ENCODE measurements around the gene GPD2.

GPD2 gene

GRCh38 chr2:156435718-156436496 lies at the start of gene GPD2:
Gene GPD2 (plus strand): TSS chr2:156436379. CDS start chr2:156476106, 39,727 bp downstream.
- peak; percentile 55 for DNase-seq (ENCODE audit: low read depth, low spot score)

GRCh38 chr2:156394033-156394741 lies 42.0 kb upstream of the GPD2 start:
- DNase-seq (ENCODE audit: low read depth, low spot score), result no peak

DNA sequence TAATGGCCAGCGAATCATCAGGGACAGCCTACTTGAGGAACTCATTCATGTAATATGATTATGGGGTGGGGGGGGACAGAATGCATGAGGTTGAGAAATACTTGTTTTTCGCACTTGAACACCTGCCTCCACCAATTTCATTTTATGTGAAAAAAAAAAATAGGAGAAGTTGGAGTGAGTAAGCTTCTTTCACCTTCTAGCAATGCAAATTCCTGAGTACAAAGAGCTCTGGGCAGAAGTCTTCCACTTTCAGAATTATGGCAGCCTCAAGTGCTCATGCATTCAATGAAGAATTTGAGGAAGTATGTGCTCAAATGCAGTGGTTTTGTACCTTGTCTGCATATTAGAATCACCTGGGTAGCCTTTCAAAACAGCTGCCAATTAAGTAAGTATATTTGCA lies 40.1 kb upstream of the GPD2 start:
- no peak for DNase-seq (ENCODE audit: low read depth, low spot score)

DNA sequence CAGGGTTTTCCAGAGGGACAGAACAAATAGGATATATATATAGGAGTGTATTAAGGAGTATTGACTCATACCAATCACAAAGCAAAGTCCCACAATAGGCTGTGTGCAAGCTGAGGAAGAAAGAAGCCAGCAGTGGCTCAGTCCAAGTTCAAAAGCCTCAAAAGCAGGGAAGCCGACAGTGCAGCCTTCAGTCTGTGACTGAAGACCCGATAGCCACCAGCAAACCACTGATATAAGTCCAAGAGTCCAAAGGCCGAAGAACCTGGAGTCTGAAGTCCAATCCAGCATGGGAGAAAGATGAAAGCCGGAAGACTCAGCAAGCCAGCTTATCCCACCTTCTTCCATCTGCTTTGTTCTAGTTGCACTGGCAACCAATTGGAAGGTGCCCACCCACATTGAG lies 39.0 kb upstream of the GPD2 start:
- no peak for DNase-seq (ENCODE audit: low read depth, low spot score)

DNA sequence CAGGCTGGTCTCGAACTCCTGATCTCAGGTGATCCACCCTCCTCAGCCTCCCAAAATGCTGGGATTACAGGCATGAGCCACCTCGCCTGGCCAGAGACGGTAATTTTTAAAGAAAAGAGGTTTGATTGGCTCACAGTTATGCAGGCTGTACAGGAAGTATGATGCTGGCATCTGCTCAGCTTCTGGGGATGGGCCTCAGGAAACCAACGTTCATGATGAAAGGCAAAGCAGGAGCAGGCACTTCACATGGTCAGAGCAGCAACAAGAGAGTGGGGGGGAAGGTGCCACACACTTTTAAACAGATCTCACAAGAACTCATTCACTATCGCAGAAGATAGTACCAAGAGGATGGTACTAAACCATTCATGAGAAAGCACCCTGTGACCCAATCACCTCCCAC lies 38.0 kb upstream of the GPD2 start:
- DNase-seq (ENCODE audit: low read depth, low spot score), result no peak

- no peak for DNase-seq (ENCODE audit: low read depth, low spot score)
These were observed 36.8 kb upstream of the GPD2 start for GRCh38 chr2:156399224-156399949.

GRCh38 chr2:156399950-156400705 lies 36.1 kb upstream of the GPD2 start:
- peak; percentile 15 for DNase-seq (ENCODE audit: low read depth, low spot score)

GRCh38 chr2:156400706-156401678 lies 35.2 kb upstream of the GPD2 start:
- DNase-seq (ENCODE audit: low read depth, low spot score), result peak; percentile 73

DNA sequence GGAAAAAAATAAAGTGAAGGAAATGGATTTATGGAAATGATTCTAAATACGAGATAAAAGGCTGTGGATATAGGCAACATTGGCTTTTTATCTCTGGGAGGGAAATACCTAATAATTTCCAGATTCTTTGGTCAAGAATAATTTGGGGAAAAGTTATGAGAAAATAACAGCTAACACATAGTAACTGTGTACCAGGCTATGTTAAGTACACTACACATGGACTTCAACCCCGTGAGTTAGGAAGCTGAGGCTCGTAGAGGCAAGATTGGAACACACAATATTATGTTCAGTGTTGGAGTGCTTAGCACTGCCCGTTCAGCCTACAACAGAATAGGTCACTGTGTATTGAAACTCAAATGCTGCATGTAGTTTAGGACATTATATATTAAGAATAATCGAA lies 34.3 kb upstream of the GPD2 start:
- DNase-seq (ENCODE audit: low read depth, low spot score), result no peak

DNA sequence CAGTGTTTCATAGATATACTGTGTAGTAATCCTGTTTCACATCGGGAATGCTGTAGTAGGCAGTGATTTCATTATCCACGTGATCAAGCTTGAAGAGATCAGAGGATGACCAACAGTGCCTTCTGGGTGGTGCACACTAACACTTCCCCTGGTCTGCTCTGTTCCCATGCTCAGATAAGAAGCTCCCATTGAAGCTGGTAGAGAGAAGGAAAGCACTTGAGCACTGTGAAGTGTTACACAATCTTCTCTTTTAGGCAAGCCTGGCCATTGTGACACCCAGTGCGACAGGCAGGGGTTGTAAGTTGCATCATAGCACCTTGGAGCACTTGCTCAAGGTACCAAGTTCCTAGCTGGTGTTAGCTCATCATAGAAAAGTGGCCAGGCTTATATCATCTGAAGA lies 30.6 kb upstream of the GPD2 start:
- DNase-seq (ENCODE audit: low read depth, low spot score), result no peak

DNA sequence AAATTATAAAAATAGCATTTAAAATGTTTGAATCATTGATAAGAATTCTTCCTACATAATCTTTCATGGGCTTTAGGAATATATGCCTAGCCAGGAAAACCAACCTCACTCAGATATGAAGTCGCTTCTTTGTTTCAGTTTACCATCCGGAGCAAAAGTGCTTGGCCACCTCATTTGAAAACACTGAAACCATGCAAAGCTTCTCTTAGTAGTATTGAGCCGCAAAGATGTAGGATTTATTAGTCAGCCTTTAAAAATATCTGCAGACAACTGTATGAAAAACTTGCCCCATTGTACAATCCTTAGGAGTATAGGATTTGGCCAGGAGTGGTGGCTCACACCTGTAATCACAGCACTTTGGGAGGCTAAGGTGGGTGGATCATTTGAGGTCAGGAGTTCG lies 24.3 kb upstream of the GPD2 start:
- DNase-seq (ENCODE audit: low read depth, low spot score), result no peak

GRCh38 chr2:156421851-156422250 lies 14.3 kb upstream of the GPD2 start:
- no peak for DNase-seq (ENCODE audit: low read depth, low spot score)

DNA sequence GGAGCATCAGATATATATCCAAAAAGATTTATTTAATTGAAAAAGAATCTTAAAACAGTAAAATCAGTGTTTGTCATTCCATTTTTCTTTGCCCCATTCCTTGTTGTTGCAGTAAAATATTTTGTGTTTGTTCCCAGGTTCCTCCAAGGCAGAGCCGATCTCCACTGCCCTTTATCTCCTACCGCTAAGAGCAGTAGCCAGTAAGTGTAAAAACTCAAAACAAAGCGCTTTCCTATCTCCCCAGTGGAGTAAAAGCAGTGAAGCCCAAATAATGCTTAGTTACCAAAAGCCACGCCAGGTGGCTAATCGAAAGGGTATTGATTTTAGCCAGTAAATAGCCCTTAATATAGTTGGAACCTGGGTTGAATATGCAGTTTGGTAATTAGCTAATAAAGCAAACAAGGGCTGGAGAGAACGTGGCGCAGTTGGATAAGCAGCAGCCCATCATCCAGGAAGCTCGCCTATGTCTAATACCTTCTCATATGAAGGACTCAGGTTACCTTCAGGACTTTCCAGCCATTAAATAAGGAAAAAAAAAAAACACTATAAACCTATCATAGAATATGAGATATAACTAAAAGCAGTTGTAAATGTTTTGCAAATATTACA lies 12.4 kb upstream of the GPD2 start:
- no peak for DNase-seq (ENCODE audit: low read depth, low spot score)

DNA sequence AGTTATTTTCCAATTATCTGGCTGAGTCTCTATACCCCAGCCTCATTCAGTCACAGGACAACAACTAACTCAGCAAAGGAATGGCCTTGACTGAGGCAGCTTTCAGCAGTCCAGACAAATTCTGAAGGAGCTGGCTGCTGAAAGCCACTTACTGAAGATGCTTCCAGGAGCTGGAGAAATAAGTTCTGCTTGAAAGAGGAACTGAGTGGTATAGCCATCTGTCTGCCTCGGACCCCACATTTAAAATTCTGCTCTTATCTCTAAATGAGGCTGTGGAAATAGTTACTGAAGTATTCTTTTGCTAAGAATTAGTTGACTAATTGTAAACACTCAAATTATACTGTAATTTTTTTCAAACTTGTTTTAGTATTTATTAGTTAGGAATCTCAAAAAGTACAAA lies 9.1 kb upstream of the GPD2 start:
- no peak for DNase-seq (ENCODE audit: low read depth, low spot score)

- DNase-seq (ENCODE audit: low read depth, low spot score), result peak; percentile 48
These were observed 7.0 kb upstream of the GPD2 start for GRCh38 chr2:156429211-156429610.

DNA sequence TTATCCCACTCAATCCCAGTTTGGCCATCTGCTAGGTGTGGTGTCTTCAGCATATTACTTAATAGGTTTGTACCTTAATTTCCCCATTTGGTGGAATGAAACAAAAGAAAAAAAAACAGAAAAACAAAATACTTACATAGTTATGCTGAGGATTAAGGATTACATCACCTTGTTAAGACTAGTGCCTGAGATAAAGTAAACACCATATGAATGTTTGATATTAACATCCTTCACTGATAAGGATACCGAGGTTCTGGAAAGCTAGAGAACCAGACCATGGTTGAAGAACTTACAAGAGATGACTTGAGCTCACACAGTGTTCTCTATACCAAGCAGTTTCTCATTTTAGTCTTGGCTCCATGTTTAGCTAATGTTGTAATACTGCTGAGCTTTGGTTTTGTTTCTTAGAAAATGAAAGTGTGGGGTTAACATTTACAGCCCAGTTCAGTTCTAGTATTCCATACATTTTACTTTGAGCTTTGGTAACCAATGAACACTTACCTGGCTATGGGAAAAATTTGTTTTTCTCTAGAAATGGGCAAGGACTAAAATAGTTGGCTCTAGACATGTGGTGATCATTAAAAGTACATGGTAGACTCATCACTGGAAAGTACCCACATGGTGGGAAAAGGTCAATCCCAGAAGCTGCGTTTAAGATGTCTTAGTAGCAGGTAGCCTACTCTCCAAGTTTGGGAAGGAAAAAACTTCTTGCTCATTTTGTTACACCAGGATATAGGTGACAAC lies 5.8 kb upstream of the GPD2 start:
- DNase-seq (ENCODE audit: low read depth, low spot score), result no peak

DNA sequence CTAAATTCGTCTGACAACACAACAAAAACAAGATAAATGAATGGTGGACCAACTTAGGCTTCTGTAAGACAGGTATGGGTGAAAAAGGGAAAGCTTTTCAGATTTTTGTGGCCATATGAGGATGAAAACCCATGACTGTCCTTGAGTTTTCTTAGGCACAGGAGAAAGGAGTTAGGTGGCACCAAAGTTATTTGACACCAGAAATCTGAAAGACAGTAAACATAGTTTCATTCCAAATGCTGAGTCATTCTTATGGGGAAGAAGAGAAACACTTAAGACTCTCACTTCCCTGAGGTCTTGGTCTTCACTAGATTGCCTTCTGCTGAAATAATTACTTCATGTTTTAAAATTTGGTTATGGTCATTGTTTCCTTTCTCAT lies 5.2 kb upstream of the GPD2 start:
- DNase-seq (ENCODE audit: low read depth, low spot score), result no peak

DNA sequence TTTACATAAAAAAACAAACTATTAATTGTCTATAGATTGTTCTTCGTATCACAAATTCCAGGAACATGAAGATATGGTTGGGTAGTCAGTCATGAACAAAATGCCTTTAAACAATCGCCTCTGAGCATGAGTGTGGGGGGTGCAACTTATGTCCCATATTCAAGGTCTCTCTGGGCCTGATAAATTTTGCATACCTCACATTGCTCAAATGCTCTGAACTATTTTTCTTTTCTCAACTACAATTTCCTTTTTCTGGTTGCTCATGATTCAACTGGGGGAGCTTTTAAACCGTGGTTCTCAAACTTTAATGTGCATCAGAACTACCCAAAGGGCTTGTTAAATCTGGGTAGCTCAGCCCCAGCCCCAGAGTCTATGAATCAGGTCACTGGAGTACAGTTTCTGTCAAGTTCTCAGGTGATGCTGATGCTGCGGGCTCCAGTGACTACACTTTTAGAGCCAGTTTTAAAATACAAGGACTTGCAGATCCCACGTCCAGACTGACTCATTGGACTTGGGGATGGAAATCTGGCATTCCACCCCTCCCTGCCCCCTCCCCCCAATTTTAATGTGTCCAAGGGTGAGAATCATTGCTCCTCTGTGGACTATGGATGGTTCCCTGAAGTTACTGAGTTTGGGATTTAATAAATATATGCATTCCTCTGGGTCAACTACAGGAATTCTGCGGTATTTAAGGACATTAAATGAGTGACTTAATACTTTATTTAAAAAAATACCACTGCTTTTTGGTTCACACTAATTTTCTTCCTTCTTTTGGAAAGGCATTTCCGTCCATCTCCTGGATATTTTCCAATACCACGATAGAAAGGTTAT lies 1.5 kb upstream of the GPD2 start:
- no peak for DNase-seq (ENCODE audit: low read depth, low spot score)

DNA sequence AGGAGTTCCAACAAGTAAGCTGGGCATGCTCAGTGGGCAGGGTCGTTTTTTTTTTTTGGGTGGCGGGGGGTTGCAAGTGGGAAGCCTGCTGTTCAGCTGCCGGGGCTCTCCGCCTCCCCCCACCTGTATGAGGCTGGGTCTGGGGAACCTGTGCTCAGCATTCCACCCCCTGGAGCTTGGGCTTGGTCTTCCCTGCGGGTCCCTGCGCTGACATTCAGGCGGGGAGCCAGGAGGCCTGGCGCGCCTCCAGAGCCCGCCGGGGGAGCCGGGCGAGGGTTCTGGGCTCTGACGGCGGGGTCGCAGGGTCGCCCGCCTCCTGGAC lies 822 bp upstream of the GPD2 start:
- DNase-seq (ENCODE audit: low read depth, low spot score), result no peak
